Transverse colon (tissue), 4 donors: Measurements from ENCODE around the gene LYPD6. TPM values are rescaled to one million over a fixed set of nuclear protein-coding genes. Genes with fewer than 3 reads are reported as not detected.

Experiments used
- DNase-seq: peaks from one replicate; pipeline ENCODE4 v3.0.0-alpha.2; 2019
- H3K27ac ChIP-seq, 4 donors: fragments of 200-600 bp; sonication (generic); 2 replicates each; pipeline ENCODE4 v1.5.1; 2016 to 2018; ENCODE audit warnings: inconsistent platforms in 4 of 4
- H3K27me3 ChIP-seq: fragments of 200-600 bp; sonication (generic); 2 replicates; pipeline ENCODE4 v1.5.1; 2017; ENCODE audit warnings: inconsistent platforms
- H3K36me3 ChIP-seq, 4 donors: fragments of 200-600 bp; sonication (generic); 2 replicates each; pipeline ENCODE4 v1.5.1; 2017 to 2019; ENCODE audit warnings: inconsistent platforms in 4 of 4
- H3K4me1 ChIP-seq, 4 donors: fragments of 200-600 bp; sonication (generic); 2 replicates each; pipeline ENCODE4 v1.5.1; 2017 to 2020; ENCODE audit warnings: inconsistent platforms in 4 of 4
- H3K4me3 ChIP-seq, 4 donors: fragments of 200-600 bp; sonication (generic); 1 replicate in 1 of 4; 2 replicates in 3 of 4; pipeline versions ENCODE4 v1.5.1 to v1.6.1; 2017 to 2019; ENCODE audit warnings: inconsistent platforms in 4 of 4
- H3K9me3 ChIP-seq, 2 donors: fragments of 200-600 bp; sonication (generic); 2 replicates each; pipeline ENCODE4 v1.5.1; 2017 to 2019; ENCODE audit warnings: inconsistent platforms in 2 of 2
- CTCF ChIP-seq, 5 experiments: fragments of 200-600 bp in 3 of 5; fragments of 450-650 bp in 2 of 5; sonication (generic) in 3 of 5; IDR thresholded peaks; 1 replicate in 2 of 5; 2 replicates in 3 of 5; pipeline ENCODE4 v1.5.1; 2016 to 2017; ENCODE audit warnings: antibody characterized with exemption in 5 of 5, inconsistent platforms in 3 of 5, mild to moderate bottlenecking in 2 of 5, moderate library complexity in 1 of 5
- EP300 ChIP-seq: sonication (generic); formaldehyde crosslinking; IDR thresholded peaks from one replicate; pipeline ENCODE4 v1.6.1; 2017; ENCODE audit warnings: antibody characterized with exemption, low read depth
- POLR2A ChIP-seq: fragments of 450-650 bp; IDR thresholded peaks from one replicate; pipeline ENCODE4 v1.6.1; 2016; ENCODE audit warnings: antibody characterized with exemption, mild to moderate bottlenecking, moderate library complexity
- POLR2AphosphoS5 ChIP-seq, 3 donors: sonication (generic); formaldehyde crosslinking; IDR thresholded peaks; one replicate each; pipeline ENCODE4 v1.6.1; 2016; ENCODE audit warnings: antibody characterized with exemption in 3 of 3
- WGBS, 2 donors: methylation state at CpG; one replicate each; pipeline ENCODE4 v1.1.5; 2018; ENCODE audit warnings: low coverage in 1 of 2; 5-methylcytosine and 5-hydroxymethylcytosine counted together
- in situ Hi-C, 4 donors: fragments of 200-750 bp; cut with MboI; loops; one replicate each; pipeline versions ENCODE4 v1.15.0 to v1.15.1; 2017; ENCODE audit warnings: low sequenced_read_pairs in 3 of 4, low pct_ligation_motif_present in 1 of 4, low pct_unique_long_range_greater_than_20kb in 1 of 4
- intact Hi-C: fragments of 100-400 bp; cut with DNase I; formaldehyde crosslinking; loops from one replicate; pipeline ENCODE4 v1.15.1; 2023; ENCODE audit warnings: low total_unique reads
- total RNA-seq, 4 donors: library from RNA; depleted of rRNA; stranded (reverse); fragments of >200 nt; gene quantifications; one replicate each; pipeline ENCODE4 v1.1.0, GENCODE V29; 2016

The LYPD6 gene
- total RNA-seq, 4 donors from 2014 or later, result 1.3 to 12.3 (median 2.6) TPM

- Histone ChIP-seq H3K9me3 (no peaks in the 10 kb centered on the region), H3K27me3 (no peaks in the 10 kb centered on the region), H3K4me1 (no peaks in the 10 kb centered on the region), H3K27ac (no peak overlapping the region), H3K36me3 (no peaks in the 10 kb centered on the region), H3K4me3 (no peak overlapping the region)
- no peak for DNase-seq
- intact Hi-C loops, result no loop called here
- in situ Hi-C loops, result no loop called here
- TF ChIP-seq EP300 (no peak), POLR2A (no peak), POLR2AphosphoS5 (IDR thresholded peaks at IDR 0.05) (no peak), CTCF (IDR thresholded peaks at IDR 0.05) (no peak)
- WGBS, 2 donors, result 79 to 82% methylated on average over 2 to 4 of the region's 4 CpGs
Observed at GRCh38 chr2:149483004-149483605, 152.7 kb downstream of the LYPD6 start.

- no peaks in the 10 kb centered on the region for H3K9me3 ChIP-seq
- WGBS, 2 donors, result 89 to 93% methylated on average over 3 of the region's 3 CpGs
- in situ Hi-C loops, result no loop called here
- H3K36me3 ChIP-seq, result no peaks in the 10 kb centered on the region
- no peak for DNase-seq
- intact Hi-C loops, result no loop called here
- H3K4me1 ChIP-seq, result no peaks in the 10 kb centered on the region
- no peak overlapping the region for H3K27ac ChIP-seq
- no peak overlapping the region for H3K4me3 ChIP-seq
- no peaks in the 10 kb centered on the region for H3K27me3 ChIP-seq
- no peak for TF ChIP-seq POLR2AphosphoS5 (IDR thresholded peaks at IDR 0.05)
- TF ChIP-seq POLR2A, result no peak
- TF ChIP-seq EP300, result no peak
- no peak for TF ChIP-seq CTCF (IDR thresholded peaks at IDR 0.05)
Observed at GRCh38 chr2:149486664-149487063, 156.3 kb downstream of the LYPD6 start.

- in situ Hi-C loops (no loop called here), intact Hi-C loops (no loop called here)
- H3K9me3 ChIP-seq, result no peaks in the 10 kb centered on the region
- no peaks in the 10 kb centered on the region for H3K4me1 ChIP-seq
- 57 to 63% methylated on average over 1 of the region's 1 CpG for WGBS, 2 donors
- no peak overlapping the region for H3K4me3 ChIP-seq
- no peaks in the 10 kb centered on the region for H3K36me3 ChIP-seq
- no peak overlapping the region for H3K27ac ChIP-seq
- TF ChIP-seq POLR2AphosphoS5 (IDR thresholded peaks at IDR 0.05), result no peak
- no peak for TF ChIP-seq EP300
- no peak for TF ChIP-seq CTCF (IDR thresholded peaks at IDR 0.05)
- TF ChIP-seq POLR2A, result no peak
- DNase-seq, result no peak
- no peaks in the 10 kb centered on the region for H3K27me3 ChIP-seq
Observed at GRCh38 chr2:149487189-149487588, 156.8 kb downstream of the LYPD6 start.

- Histone ChIP-seq H3K9me3 (no peaks in the 10 kb centered on the region), H3K4me3 (no peak overlapping the region), H3K27me3 (no peaks in the 10 kb centered on the region), H3K27ac (no peak overlapping the region), H3K36me3 (no peaks in the 10 kb centered on the region), H3K4me1 (no peaks in the 10 kb centered on the region)
- intact Hi-C loops (no loop called here), in situ Hi-C loops (no loop called here)
- no peak for TF ChIP-seq POLR2AphosphoS5 (IDR thresholded peaks at IDR 0.05)
- no peak for TF ChIP-seq POLR2A
- TF ChIP-seq CTCF (IDR thresholded peaks at IDR 0.05), result no peak
- no peak for TF ChIP-seq EP300
- DNase-seq, result no peak
- 62 to 70% methylated on average over 10 of the region's 10 CpGs for WGBS, 2 donors
Observed at GRCh38 chr2:149488706-149489440, 158.5 kb downstream of the LYPD6 start.
